Measurements from ENCODE around the gene KCTD6.

DNA sequence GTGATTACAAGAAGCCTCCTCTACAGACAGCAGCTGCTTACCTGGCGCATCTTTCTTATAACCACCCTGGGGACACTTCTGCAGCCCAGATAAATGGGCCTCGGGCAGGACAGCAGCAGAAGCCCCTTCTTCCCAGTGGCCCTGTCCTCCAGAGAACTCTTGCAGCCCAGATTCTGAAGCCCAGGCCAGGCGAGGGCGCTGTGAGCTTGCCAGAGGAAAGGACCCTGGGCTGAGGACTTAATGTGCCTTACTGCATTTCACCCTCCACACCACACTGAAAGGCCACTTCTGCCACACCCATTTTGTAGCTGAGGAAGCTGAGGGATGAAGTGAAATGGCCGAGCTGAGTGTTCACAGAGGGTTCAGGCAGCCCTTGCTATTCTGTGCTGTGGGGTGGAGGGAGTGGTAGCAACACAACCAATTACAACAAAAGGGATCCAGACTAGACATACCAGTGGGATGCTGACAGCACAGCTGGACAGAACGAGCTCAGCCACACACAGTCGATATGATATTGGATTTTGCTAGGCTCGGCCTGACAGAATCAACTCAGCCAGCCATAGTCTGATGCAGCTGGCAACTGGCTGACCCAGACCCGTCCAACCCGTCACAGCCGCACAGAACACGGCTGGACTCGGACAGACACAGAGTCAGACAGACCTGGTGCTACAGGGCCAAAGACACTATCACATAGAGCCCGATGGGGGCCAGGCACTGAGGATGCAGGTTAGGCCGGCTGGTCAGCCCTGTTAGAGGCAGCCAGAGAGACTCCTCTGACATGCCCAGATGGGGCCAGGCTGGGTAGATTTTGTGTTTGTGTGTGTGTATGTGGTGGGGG, 37.8 kb downstream of the KCTD6 start:
- TF ChIP-seq, protein P1, sequence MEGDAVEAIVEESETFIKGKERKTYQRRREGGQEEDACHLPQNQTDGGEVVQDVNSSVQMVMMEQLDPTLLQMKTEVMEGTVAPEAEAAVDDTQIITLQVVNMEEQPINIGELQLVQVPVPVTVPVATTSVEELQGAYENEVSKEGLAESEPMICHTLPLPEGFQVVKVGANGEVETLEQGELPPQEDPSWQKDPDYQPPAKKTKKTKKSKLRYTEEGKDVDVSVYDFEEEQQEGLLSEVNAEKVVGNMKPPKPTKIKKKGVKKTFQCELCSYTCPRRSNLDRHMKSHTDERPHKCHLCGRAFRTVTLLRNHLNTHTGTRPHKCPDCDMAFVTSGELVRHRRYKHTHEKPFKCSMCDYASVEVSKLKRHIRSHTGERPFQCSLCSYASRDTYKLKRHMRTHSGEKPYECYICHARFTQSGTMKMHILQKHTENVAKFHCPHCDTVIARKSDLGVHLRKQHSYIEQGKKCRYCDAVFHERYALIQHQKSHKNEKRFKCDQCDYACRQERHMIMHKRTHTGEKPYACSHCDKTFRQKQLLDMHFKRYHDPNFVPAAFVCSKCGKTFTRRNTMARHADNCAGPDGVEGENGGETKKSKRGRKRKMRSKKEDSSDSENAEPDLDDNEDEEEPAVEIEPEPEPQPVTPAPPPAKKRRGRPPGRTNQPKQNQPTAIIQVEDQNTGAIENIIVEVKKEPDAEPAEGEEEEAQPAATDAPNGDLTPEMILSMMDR (IDR thresholded peaks at IDR 0.05 in 2 of 3, conservative IDR thresholded peaks at IDR 0.05 in 1 of 3; ENCODE audit: borderline replicate concordance in 1 of 3, insufficient read depth in 1 of 3, low read depth in 2 of 3, low read length in 2 of 3) = peak; percentile 64 to 80 (median 73); a peak in 5 of 6 replicates
- no peak for TF ChIP-seq POLR2A (IDR thresholded peaks at IDR 0.05; ENCODE audit: borderline replicate concordance, extremely low read depth, insufficient read depth, insufficient read length)
